DOHH2 (cell line): ENCODE results near the gene UNC79.

Source experiments
- H3F3A ChIP-seq: fragments of 200-600 bp; sonication (generic), shearing (Covaris generic); 2 replicates; pipeline ENCODE4 v1.6.0; 2016; ENCODE audit warnings: antibody characterized with exemption, mild to moderate bottlenecking; ENCODE audit not compliant: control insufficient read depth, insufficient read depth
- H3K27ac ChIP-seq: fragments of 200-600 bp; sonication (generic); 2 replicates; pipeline ENCODE4 v1.5.1; 2014; ENCODE audit warnings: low read depth, mild to moderate bottlenecking, low read length, moderate library complexity
- H3K27me3 ChIP-seq: fragments of 200-600 bp; sonication (generic); 2 replicates; pipeline ENCODE4 v1.6.1; 2014; ENCODE audit warnings: mild to moderate bottlenecking, low read length, mixed read lengths; ENCODE audit not compliant: control insufficient read depth
- H3K36me3 ChIP-seq: fragments of 200-600 bp; sonication (generic); 2 replicates; pipeline ENCODE4 v1.6.1; 2014; ENCODE audit warnings: mild to moderate bottlenecking, low read length, moderate library complexity, mixed read lengths; ENCODE audit not compliant: control insufficient read depth
- H3K4me1 ChIP-seq: fragments of 200-600 bp; sonication (generic); 2 replicates; pipeline ENCODE4 v1.6.1; 2014; ENCODE audit warnings: mild to moderate bottlenecking, low read length, mixed read lengths; ENCODE audit not compliant: control insufficient read depth
- H3K4me2 ChIP-seq: fragments of 200-600 bp; sonication (generic); 2 replicates; pipeline ENCODE4 v1.6.0; 2014; ENCODE audit warnings: mild to moderate bottlenecking, low read length, moderate library complexity
- H3K4me3 ChIP-seq: fragments of 200-600 bp; sonication (generic); 2 replicates; pipeline ENCODE4 v1.5.1; 2014; ENCODE audit warnings: mild to moderate bottlenecking, low read length, mixed read lengths
- H3K79me2 ChIP-seq: fragments of 200-600 bp; sonication (generic); 2 replicates; pipeline ENCODE4 v1.6.1; 2014; ENCODE audit warnings: mild to moderate bottlenecking, low read length, mixed read lengths; ENCODE audit not compliant: control insufficient read depth
- H3K9me2 ChIP-seq: fragments of 200-600 bp; sonication (generic); replicated peaks from 2 replicates; pipeline ENCODE4 v1.6.1; 2014; ENCODE audit warnings: mild to moderate bottlenecking, low read length, mixed read lengths; ENCODE audit not compliant: control insufficient read depth
- H3K9me3 ChIP-seq: fragments of 200-600 bp; sonication (generic); 2 replicates; pipeline ENCODE4 v1.6.1; 2014; ENCODE audit warnings: antibody characterized with exemption, low read length, mixed read lengths; ENCODE audit not compliant: control insufficient read depth, insufficient read depth
- H4K20me1 ChIP-seq: fragments of 200-600 bp; sonication (generic); 2 replicates; pipeline ENCODE4 v1.6.0; 2014; ENCODE audit warnings: low read depth, mild to moderate bottlenecking, antibody characterized with exemption, low read length, moderate library complexity; ENCODE audit not compliant: control insufficient read depth, insufficient read depth
- EZH2phosphoT487 ChIP-seq: fragments of 200-600 bp; sonication (generic); IDR thresholded peaks from 2 replicates; pipeline ENCODE4 v1.6.1; 2017; ENCODE audit warnings: borderline replicate concordance, mild to moderate bottlenecking, antibody characterized with exemption, low read length, moderate library complexity, mixed read lengths
- TF ChIP-seq, protein P1 (sequence below): fragments of 200-600 bp; sonication (generic); IDR thresholded peaks from one replicate; pipeline ENCODE4 v1.5.1; 2014; ENCODE audit warnings: antibody characterized with exemption, mild to moderate bottlenecking, low read depth, low read length; ENCODE audit not compliant: poor library complexity, severe bottlenecking

UNC79 gene

DNA sequence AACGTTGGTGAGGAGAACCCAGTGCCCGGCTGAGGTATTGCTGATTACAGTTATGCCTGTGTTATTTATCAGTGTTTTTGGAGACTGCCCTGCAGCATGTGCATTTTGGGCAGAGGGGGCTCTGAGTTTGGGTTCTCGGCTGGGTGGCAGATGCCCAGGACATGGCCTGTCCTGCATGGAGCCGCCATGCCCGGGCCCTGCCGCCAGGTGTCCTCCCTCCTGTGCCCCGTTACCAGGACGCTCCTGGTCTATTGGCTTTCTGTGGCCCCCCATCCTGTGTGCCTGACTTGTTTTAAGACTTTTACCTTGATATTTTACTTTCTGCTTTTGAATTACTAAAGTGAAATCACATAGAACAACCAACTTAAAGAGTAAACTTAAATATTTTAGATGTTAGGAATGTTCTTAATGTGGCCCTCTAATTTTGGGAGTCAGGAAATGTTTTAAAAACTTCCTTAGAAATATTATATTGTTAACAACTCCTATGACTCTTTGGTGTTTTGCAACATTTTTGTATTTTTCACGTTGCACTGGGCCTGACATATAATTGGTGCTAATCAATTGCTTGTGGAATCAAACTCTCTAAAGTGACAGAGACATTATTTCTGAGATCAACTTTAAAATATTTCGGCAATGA is 305.8 kb downstream of the UNC79 start:
- Histone ChIP-seq H3K27ac (no peak overlapping the region), H3K9me3 (no peaks in the 10 kb centered on the region), H3K4me1 (no peaks in the 10 kb centered on the region), H3K9me2 (no peaks in the 10 kb centered on the region), H3K36me3 (no peaks in the 10 kb centered on the region), H3K27me3 (no peaks in the 10 kb centered on the region), H3K4me3 (no peak overlapping the region), H4K20me1 (no peaks in the 10 kb centered on the region), H3F3A (no peaks in the 10 kb centered on the region), H3K4me2 (no peak overlapping the region), H3K79me2 (no peaks in the 10 kb centered on the region)
- no peak for TF ChIP-seq EZH2phosphoT487
- TF ChIP-seq, protein P1, sequence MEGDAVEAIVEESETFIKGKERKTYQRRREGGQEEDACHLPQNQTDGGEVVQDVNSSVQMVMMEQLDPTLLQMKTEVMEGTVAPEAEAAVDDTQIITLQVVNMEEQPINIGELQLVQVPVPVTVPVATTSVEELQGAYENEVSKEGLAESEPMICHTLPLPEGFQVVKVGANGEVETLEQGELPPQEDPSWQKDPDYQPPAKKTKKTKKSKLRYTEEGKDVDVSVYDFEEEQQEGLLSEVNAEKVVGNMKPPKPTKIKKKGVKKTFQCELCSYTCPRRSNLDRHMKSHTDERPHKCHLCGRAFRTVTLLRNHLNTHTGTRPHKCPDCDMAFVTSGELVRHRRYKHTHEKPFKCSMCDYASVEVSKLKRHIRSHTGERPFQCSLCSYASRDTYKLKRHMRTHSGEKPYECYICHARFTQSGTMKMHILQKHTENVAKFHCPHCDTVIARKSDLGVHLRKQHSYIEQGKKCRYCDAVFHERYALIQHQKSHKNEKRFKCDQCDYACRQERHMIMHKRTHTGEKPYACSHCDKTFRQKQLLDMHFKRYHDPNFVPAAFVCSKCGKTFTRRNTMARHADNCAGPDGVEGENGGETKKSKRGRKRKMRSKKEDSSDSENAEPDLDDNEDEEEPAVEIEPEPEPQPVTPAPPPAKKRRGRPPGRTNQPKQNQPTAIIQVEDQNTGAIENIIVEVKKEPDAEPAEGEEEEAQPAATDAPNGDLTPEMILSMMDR = peak; percentile 23

DNA sequence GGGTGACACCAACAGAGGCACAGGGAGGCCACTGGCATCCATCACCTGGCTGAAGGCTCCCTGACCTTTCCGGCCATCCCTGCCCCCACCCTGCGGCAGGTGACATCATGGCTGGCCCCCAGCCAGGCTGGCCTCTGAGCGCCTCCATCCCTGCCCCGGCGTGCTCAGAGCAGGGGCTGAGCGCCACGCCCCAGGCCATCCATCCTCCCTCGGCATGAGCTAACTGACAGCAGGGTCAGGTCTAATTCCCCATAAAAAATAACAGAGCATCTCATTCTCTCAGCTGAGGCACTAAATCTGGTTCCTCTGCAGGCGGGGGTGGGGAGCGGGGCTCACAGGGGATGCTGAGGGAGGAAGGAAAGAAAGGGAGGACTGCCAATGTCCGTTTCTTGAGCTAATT is 306.9 kb downstream of the UNC79 start:
- no peaks in the 10 kb centered on the region for H3K9me3 ChIP-seq
- no peaks in the 10 kb centered on the region for H3K27me3 ChIP-seq

DNA sequence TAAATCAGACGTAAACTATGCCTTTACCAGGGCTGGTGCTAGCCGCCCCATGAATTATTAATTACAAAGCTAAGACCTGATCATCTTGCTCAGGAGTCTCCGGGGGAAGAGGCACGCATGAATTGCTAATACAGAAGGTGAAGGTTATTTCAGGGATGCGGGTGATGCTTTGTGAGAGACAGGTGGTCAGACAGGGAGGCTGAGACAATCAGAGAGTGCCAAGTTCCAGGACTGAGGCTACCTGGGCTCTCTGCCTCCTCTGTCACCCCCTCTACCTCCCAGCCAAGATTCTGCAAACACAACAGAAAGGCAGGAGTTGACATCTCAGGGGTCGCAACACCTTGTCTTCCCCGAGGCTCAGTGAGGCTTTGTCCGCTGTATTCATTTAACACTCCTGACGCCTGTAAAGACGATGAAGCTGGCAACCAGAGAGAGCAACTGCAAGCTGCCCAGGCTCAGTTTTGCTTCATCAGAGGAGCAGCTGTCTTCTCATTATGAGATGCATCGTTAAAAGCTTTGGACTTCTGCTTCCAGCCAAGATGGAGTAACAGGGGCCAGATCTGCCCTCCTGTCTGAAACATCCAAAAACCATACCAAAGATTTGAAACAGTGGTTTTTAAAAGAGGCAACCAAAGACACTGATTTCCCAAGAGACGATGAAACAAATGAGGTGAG is 311.0 kb downstream of the UNC79 start:
- H3K27ac ChIP-seq = no peak overlapping the region
- no peaks in the 10 kb centered on the region for H3K4me1 ChIP-seq
- H3K27me3 ChIP-seq = no peaks in the 10 kb centered on the region
- no peaks in the 10 kb centered on the region for H3K9me3 ChIP-seq
- no peaks in the 10 kb centered on the region for H3F3A ChIP-seq
- H3K79me2 ChIP-seq = no peaks in the 10 kb centered on the region
- no peaks in the 10 kb centered on the region for H3K36me3 ChIP-seq
- TF ChIP-seq, protein P1 = no peak
- no peak for TF ChIP-seq EZH2phosphoT487
- H3K4me2 ChIP-seq = no peak overlapping the region
- H3K9me2 ChIP-seq = no peaks in the 10 kb centered on the region
- no peak overlapping the region for H3K4me3 ChIP-seq
- no peaks in the 10 kb centered on the region for H4K20me1 ChIP-seq

More for the DNA sequence above, 306.9 kb downstream of the UNC79 start:
- Histone ChIP-seq H3K79me2 (no peaks in the 10 kb centered on the region), H3K36me3 (no peaks in the 10 kb centered on the region), H4K20me1 (no peaks in the 10 kb centered on the region), H3K4me2 (no peak overlapping the region), H3K27ac (no peak overlapping the region), H3F3A (no peaks in the 10 kb centered on the region), H3K4me3 (no peak overlapping the region), H3K4me1 (no peaks in the 10 kb centered on the region), H3K9me2 (no peaks in the 10 kb centered on the region)
- no peak for TF ChIP-seq EZH2phosphoT487

DNA sequence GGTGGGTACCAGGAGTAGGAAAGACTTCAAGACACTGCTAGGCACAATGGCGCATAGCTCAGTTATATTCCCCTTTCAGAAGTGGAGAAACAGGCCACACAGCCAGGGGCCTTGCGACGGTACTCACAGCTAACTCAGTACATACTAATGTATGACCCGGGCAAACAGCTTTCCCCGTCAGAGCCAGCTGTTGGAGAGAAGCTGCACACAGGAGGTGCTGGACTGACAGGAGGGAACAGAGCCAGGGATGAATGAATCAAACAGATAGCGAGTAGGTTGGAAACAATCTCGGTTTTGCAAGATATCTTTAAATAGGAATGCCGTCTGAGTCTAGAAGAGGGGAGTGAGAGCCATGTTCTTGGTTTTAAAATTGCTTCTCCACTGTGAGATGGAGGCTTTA is 312.0 kb downstream of the UNC79 start:
- Histone ChIP-seq H3K4me3 (no peak overlapping the region), H3K4me1 (no peaks in the 10 kb centered on the region), H3K4me2 (no peak overlapping the region), H3K27ac (no peak overlapping the region), H4K20me1 (no peaks in the 10 kb centered on the region), H3K9me2 (no peaks in the 10 kb centered on the region), H3F3A (no peaks in the 10 kb centered on the region), H3K9me3 (no peaks in the 10 kb centered on the region), H3K36me3 (no peaks in the 10 kb centered on the region), H3K27me3 (no peaks in the 10 kb centered on the region), H3K79me2 (no peaks in the 10 kb centered on the region)
- TF ChIP-seq EZH2phosphoT487 = no peak
- TF ChIP-seq, protein P1 = no peak
